ENCODE measurements around the gene EXOC6B. TPM values are rescaled to one million over a fixed set of nuclear protein-coding genes. Genes with fewer than 3 reads are reported as not detected.

Gene EXOC6B
- total and polyA plus RNA-seq, 10 of the 15 experiments (the other 5 are each of a cell fraction or from before 2014, with no cell fraction given): 0.23 to 2.2 (median 1.2) TPM

DNA sequence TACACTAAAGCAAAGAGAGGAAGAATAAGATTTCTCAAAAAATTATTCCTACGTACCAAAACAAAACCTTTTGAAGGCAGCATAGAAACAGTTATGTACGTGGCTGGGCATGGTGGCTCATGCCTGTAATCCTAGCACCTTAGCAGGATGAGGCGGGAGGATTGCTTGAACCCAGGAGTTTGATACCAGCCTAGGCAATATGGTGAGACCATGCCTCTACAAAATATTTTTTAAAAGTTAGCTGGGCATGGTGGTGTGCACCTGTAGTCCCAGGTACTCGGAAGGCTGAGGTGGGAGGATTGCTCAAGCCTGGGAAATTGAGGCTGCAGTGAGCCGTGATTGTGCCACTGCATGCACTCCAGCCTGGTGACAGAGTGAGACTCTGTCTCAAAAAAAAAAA is 663.3 kb downstream of the EXOC6B start (continued):
- no peak for TF ChIP-seq ZNF592 (IDR thresholded peaks at IDR 0.05)

DNA sequence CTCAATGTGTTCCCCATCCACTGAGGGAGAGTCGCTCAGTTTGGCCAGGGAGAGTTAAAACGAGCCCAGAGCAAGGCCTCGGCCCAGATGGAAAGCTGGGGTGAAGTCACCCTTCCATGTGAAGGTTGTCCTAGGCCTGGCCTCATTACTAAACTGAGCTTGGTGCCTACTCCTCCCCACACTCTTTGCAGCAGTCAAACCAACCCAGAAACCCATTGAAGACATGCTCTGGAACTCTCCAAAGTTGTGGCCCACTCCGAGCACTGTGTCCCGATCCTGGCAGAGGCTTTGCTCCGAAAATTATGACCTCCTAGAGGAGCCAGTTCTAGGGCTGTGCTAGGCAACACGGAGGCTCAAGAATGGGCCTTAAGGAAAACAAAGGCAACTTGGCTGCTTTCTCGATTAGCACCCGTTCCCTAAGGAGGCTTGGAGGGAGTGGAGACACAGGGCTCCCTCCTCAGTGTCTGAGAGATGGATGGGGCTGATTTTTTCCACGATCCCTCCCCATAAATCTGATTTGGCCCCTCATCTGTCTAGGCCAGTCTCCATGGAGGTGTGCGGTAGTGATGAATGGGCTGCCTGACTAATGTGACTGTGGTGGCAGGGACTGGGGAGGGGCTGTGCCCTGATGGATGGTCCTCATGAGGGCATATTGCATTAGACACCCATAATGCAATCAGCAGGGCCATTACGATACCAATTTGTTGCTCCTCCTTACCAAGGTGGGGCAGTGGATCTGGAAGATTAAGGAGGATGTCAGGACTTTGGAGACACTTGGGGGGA is 666.4 kb downstream of the EXOC6B start:
- Histone ChIP-seq H2AFZ (ENCODE audit: control insufficient read depth, low read depth, low read length) (no peak overlapping the region), H4K20me1 (ENCODE audit: control insufficient read depth, insufficient read depth) (no peaks in the 10 kb centered on the region), H3K4me2 (ENCODE audit: control insufficient read depth, insufficient read depth) (no peak overlapping the region), H3K4me1 (ENCODE audit: control insufficient read depth, insufficient read depth, low read length) (no peaks in the 10 kb centered on the region), H3K36me3 (ENCODE audit: control insufficient read depth in 2 of 2, insufficient read depth in 2 of 2, low read length in 1 of 2) (no peaks in the 10 kb centered on the region), H3K27me3 (replicated peaks in 1 of 2; ENCODE audit: control insufficient read depth in 2 of 2, insufficient read depth in 2 of 2, low read length in 1 of 2) (peaks cover 3 to 5% of the 10 kb centered on the region in 2 experiments; a peak in 2 of 4 replicates), H3K9ac (ENCODE audit: control insufficient read depth, insufficient read depth, low read length) (no peak overlapping the region), H3K9me3 (replicated peaks; ENCODE audit: control insufficient read depth, insufficient read depth, low read length) (no peaks in the 10 kb centered on the region), H3K27ac (ENCODE audit: control insufficient read depth, insufficient read depth) (no peak overlapping the region), H3K79me2 (ENCODE audit: control insufficient read depth, insufficient read depth, low read length) (no peaks in the 10 kb centered on the region), H3K4me3 (no peak overlapping the region)
- in situ Hi-C loops (cut with MboI) (no loop called here), intact Hi-C loops (cut with micrococcal nuclease; ENCODE audit: unreplicated experiment) (no loop called here)
- SMC1A ChIA-PET (ENCODE audit: uncharacterized antibody, unreplicated experiment): no interaction called here
- ATAC-seq: no peak
- no peak for TF ChIP-seq GATAD2B (conservative IDR thresholded peaks at IDR 0.05; ENCODE audit: low read depth)
- TF ChIP-seq CHD1 (IDR thresholded peaks at IDR 0.05; ENCODE audit: low read depth, low read length): no peak
- TF ChIP-seq JUND (IDR thresholded peaks at IDR 0.05; ENCODE audit: low read depth, low read length): no peak
- TF ChIP-seq SUPT20H (IDR thresholded peaks at IDR 0.05; ENCODE audit: borderline replicate concordance, control insufficient read depth, low read depth, low read length): no peak
- TF ChIP-seq SREBF1 (IDR thresholded peaks at IDR 0.05; ENCODE audit: low read length): no peak
- TF ChIP-seq, protein P1, sequence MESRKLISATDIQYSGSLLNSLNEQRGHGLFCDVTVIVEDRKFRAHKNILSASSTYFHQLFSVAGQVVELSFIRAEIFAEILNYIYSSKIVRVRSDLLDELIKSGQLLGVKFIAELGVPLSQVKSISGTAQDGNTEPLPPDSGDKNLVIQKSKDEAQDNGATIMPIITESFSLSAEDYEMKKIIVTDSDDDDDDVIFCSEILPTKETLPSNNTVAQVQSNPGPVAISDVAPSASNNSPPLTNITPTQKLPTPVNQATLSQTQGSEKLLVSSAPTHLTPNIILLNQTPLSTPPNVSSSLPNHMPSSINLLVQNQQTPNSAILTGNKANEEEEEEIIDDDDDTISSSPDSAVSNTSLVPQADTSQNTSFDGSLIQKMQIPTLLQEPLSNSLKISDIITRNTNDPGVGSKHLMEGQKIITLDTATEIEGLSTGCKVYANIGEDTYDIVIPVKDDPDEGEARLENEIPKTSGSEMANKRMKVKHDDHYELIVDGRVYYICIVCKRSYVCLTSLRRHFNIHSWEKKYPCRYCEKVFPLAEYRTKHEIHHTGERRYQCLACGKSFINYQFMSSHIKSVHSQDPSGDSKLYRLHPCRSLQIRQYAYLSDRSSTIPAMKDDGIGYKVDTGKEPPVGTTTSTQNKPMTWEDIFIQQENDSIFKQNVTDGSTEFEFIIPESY (IDR thresholded peaks at IDR 0.05): no peak
- TF ChIP-seq ATF7 (IDR thresholded peaks at IDR 0.05; ENCODE audit: low read depth): no peak
- no peak for TF ChIP-seq DPF2 (IDR thresholded peaks at IDR 0.05)
- no peak for TF ChIP-seq RUNX3 (IDR thresholded peaks at IDR 0.05; ENCODE audit: low read length)
- CTCF ChIA-PET: interaction anchor here (0.6 to 1.4 kb wide), 2 partner anchors 9 to 728 kb away, joined by 4 to 5 read pairs; no protein-coding TSS in a partner anchor
- FAIRE-seq: no peak
- no TSS peak for BruUV-seq (replicated peaks)
- DNase-seq (ENCODE audit: low read depth, low spot score): no peak
- POLR2A ChIA-PET: no interaction called here
- 27% methylated on average over 12 of the region's 12 CpGs for WGBS (ENCODE audit: insufficient coverage, insufficient replicate concordance, low lambda C conversion rate, missing lambda C conversion rate)
- RAD21 ChIA-PET (ENCODE audit: unreplicated experiment): no interaction called here

All from GM12878 (cell line).